Measurements from ENCODE around the gene E2F3. TPM values are rescaled to one million over a fixed set of nuclear protein-coding genes. Genes with fewer than 3 reads are reported as not detected.

E2F3 gene
- total RNA-seq, 2 donors from 2014 or later, result 6.0 to 6.4 TPM

GRCh38 chr6:20389066-20389465 is 12.6 kb upstream of the E2F3 start:
- Histone ChIP-seq H3K27ac (no peak overlapping the region), H3K4me3 (no peak overlapping the region)
- TF ChIP-seq CTCF (IDR thresholded peaks at IDR 0.05), result no peak

GRCh38 chr6:20393297-20393696 is 8.4 kb upstream of the E2F3 start:
- Histone ChIP-seq H3K9me3 (no peaks in the 10 kb centered on the region), H3K4me3 (no peak overlapping the region), H3K27me3 (no peaks in the 10 kb centered on the region), H3K4me1 (no peaks in the 10 kb centered on the region), H3K27ac (no peak overlapping the region), H3K36me3 (no peaks in the 10 kb centered on the region)
- no peak for TF ChIP-seq CTCF (IDR thresholded peaks at IDR 0.05)
- DNase-seq (ENCODE audit: low spot score), result no peak

More at GRCh38 chr6:20389066-20389465, 12.6 kb upstream of the E2F3 start:
- Histone ChIP-seq H3K4me1 (no peaks in the 10 kb centered on the region), H3K36me3 (no peaks in the 10 kb centered on the region), H3K27me3 (no peaks in the 10 kb centered on the region), H3K9me3 (no peaks in the 10 kb centered on the region)
- DNase-seq (ENCODE audit: low spot score), result no peak

- H3K27me3 ChIP-seq, result no peaks in the 10 kb centered on the region
- TF ChIP-seq CTCF (IDR thresholded peaks at IDR 0.05), result no peak
- H3K4me3 ChIP-seq, result no peak overlapping the region
- no peak overlapping the region for H3K27ac ChIP-seq
- H3K4me1 ChIP-seq, result peaks cover 0 to 8% of the 10 kb centered on the region in 2 donors
- no peaks in the 10 kb centered on the region for H3K36me3 ChIP-seq
- DNase-seq (ENCODE audit: low spot score), result no peak
- H3K9me3 ChIP-seq, result no peaks in the 10 kb centered on the region
These were observed 2.2 kb upstream of the E2F3 start for GRCh38 chr6:20399518-20399917.

- H3K4me1 ChIP-seq, result peaks cover 0 to 9% of the 10 kb centered on the region in 2 donors
- no peaks in the 10 kb centered on the region for H3K36me3 ChIP-seq
- peak overlapping the region; percentile 80 to 81 for H3K27ac ChIP-seq
- H3K4me3 ChIP-seq, result peak overlapping the region; percentile 56 to 60
- no peaks in the 10 kb centered on the region for H3K27me3 ChIP-seq
- TF ChIP-seq CTCF (IDR thresholded peaks at IDR 0.05), result peak; percentile 28 to 50
- DNase-seq (ENCODE audit: low spot score), result peak; percentile 70
- no peaks in the 10 kb centered on the region for H3K9me3 ChIP-seq
These were observed 1.0 kb upstream of the E2F3 start for GRCh38 chr6:20400456-20401204.

GRCh38 chr6:20402092-20402341 is 338 bp downstream of the E2F3 start:
- Histone ChIP-seq H3K4me3 (peak overlapping the region; percentile 82 to 91), H3K27ac (peak overlapping the region; percentile 95 to 96), H3K4me1 (peaks cover 0 to 9% of the 10 kb centered on the region in 2 donors), H3K9me3 (no peaks in the 10 kb centered on the region), H3K36me3 (no peaks in the 10 kb centered on the region), H3K27me3 (no peaks in the 10 kb centered on the region)
- TF ChIP-seq CTCF (IDR thresholded peaks at IDR 0.05), result no peak
- DNase-seq (ENCODE audit: low spot score), result no peak

Measured in right atrium auricular region (tissue), 2 donors.